Psoas muscle (tissue), 8 donors: ENCODE data around the gene LGALS7B. TPM values are rescaled to one million over a fixed set of nuclear protein-coding genes. Genes with fewer than 3 reads are reported as not detected.

Experiments used
- ATAC-seq, 4 donors: fragments of 200-7000 bp; cut with Tn5 transposase; one replicate each; pipeline ENCODE4 v1.9.1; 2020; ENCODE audit warnings: moderate library complexity in 3 of 4, mild to moderate bottlenecking in 2 of 4
- DNase-seq, 2 donors: peaks; one replicate each; pipeline ENCODE4 v3.0.0-alpha.2; 2020
- H3K27ac ChIP-seq: fragments of 200-600 bp; one replicate; pipeline ENCODE4 v1.8.0; 2022
- H3K27me3 ChIP-seq, 3 donors: fragments of 200-600 bp in 1 of 3; one replicate each; pipeline versions ENCODE4 v1.6.1 to v1.8.0; 2013 to 2022; ENCODE audit warnings: low read length in 2 of 3, mild to moderate bottlenecking in 2 of 3, moderate library complexity in 1 of 3; ENCODE audit not compliant: insufficient read depth in 3 of 3
- H3K36me3 ChIP-seq, 2 donors: fragments of 200-600 bp in 1 of 2; one replicate each; pipeline versions ENCODE4 v1.6.1 to v1.8.0; 2013 to 2022; ENCODE audit warnings: low read depth in 1 of 2, mild to moderate bottlenecking in 1 of 2, moderate library complexity in 1 of 2; ENCODE audit not compliant: insufficient read depth in 1 of 2
- H3K4me1 ChIP-seq: fragments of 200-600 bp; one replicate; pipeline ENCODE4 v1.8.0; 2022
- H3K4me3 ChIP-seq: fragments of 200-600 bp; one replicate; pipeline ENCODE4 v1.8.0; 2022; ENCODE audit warnings: mild to moderate bottlenecking
- H3K9me3 ChIP-seq: fragments of 200-600 bp; one replicate; pipeline ENCODE4 v1.8.0; 2022
- WGBS, 3 donors: extraction: QIAGEN DNeasy Blood & Tissue Kit; methylation state at CpG; one replicate each; pipeline versions ENCODE4 v1.1.6 to v1.1.7; 2013; 5-methylcytosine and 5-hydroxymethylcytosine counted together
- intact Hi-C, 2 donors: fragments of 100-400 bp; cut with DNase I; formaldehyde crosslinking; loops; one replicate each; pipeline versions ENCODE4 v1.11.0 to v1.14.2; 2022
- polyA plus RNA-seq, 3 donors: library from polyadenylated mRNA; stranded (reverse); fragments of 200-250 nt; gene quantifications; one replicate each; pipeline ENCODE4 v1.2.3, GENCODE V29; 2013
- total RNA-seq, 4 donors: library from RNA; stranded (reverse); fragmentation: NEBNext Ultra II Directional in 2 of 4; extraction: Animal tissue kit (Norgen Biotek cat#: 25700) in 2 of 4; gene quantifications; one replicate each; pipeline versions ENCODE4 v1.2.1 to v1.2.4, GENCODE V29; 2021 to 2023
- TF ChIP-seq, protein P1 (sequence below): fragments of 200-600 bp; IDR thresholded peaks from one replicate; pipeline ENCODE4 v1.8.0; 2022; ENCODE audit warnings: antibody characterized with exemption
- donor health status: healthy with polysubstance abuse.
- donor health status: DM: no; HTN: no; CAD: no; lungs with moderate emphysema.
- donor health status: Bipolar disorder and iron deficiency.
- donor health status: healthy.
- donor health status: DM: yes; HTN: yes; CAD: no.
- donor health status: DM: no; HTN: no; CAD: no.
- donor health status: DM: no; HTN: no; CAD: no.
- donor health status: DM: yes; HTN: yes; CAD: no.

Gene LGALS7B
- total and polyA plus RNA-seq, 7 donors, result 0.91 TPM; not detected in 6

DNA sequence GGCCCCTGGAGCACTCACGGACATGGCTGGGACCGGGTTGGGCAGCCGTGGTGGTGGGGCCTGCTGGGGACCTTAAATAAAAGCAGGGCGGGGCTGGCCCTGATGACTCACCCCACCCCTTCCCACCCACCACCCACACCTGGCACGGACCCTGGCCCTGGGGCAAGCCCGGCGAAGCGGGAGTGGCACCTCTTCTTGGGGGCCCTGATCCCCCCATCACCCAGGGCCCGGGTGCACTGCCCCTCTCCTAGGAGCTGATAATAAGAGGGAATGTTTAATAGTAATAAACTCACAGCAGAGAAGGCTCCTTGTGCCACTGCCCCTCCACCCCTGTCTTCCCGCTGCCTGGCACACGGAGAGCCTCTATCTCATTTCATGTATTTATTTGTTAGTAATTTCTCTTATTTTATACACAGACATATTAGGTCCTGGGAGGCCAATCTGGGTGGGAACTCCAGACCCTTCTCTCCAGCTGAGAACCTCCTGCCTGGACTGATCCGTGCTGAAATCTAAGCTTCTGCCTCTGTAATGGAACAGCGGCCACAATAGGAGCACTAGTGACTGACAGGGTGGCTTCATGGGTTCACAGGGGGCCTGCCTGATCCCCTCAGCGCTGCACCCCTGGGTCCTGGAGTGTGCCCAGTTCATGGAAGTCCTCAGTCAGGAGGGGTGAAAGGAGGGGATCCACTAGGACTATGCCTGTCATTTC, 15.4 kb upstream of the LGALS7B start, which contains the start of gene LGALS7:
Gene LGALS7 (minus strand): TSS at position 49 of the 709 bp plus-strand sequence. CDS start 25 bp downstream, at position 24.
- intact Hi-C loops, result loop anchor here in 1 of 2 donors (2.0 kb wide), 1 partner anchor 21 kb away; no protein-coding TSS in a partner anchor
- Histone ChIP-seq H3K4me3 (no peak within 1 kb of the TSS), H3K36me3 (no peaks in the 10 kb centered on the region), H3K27ac (no peak within 1 kb of the TSS), H3K27me3 (peaks cover 0 to 7% (median 0%) of the 10 kb centered on the region in 3 donors), H3K9me3 (no peaks in the 10 kb centered on the region), H3K4me1 (no peaks in the 10 kb centered on the region)
- 77 to 91% (median 78%) methylated on average over 9 to 10 of the region's 14 CpGs for WGBS, 3 donors
- TF ChIP-seq, protein P1, sequence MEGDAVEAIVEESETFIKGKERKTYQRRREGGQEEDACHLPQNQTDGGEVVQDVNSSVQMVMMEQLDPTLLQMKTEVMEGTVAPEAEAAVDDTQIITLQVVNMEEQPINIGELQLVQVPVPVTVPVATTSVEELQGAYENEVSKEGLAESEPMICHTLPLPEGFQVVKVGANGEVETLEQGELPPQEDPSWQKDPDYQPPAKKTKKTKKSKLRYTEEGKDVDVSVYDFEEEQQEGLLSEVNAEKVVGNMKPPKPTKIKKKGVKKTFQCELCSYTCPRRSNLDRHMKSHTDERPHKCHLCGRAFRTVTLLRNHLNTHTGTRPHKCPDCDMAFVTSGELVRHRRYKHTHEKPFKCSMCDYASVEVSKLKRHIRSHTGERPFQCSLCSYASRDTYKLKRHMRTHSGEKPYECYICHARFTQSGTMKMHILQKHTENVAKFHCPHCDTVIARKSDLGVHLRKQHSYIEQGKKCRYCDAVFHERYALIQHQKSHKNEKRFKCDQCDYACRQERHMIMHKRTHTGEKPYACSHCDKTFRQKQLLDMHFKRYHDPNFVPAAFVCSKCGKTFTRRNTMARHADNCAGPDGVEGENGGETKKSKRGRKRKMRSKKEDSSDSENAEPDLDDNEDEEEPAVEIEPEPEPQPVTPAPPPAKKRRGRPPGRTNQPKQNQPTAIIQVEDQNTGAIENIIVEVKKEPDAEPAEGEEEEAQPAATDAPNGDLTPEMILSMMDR, result no peak
- DNase-seq (peak in 1 of 2 donors; percentile 23), ATAC-seq (no peak)

DNA sequence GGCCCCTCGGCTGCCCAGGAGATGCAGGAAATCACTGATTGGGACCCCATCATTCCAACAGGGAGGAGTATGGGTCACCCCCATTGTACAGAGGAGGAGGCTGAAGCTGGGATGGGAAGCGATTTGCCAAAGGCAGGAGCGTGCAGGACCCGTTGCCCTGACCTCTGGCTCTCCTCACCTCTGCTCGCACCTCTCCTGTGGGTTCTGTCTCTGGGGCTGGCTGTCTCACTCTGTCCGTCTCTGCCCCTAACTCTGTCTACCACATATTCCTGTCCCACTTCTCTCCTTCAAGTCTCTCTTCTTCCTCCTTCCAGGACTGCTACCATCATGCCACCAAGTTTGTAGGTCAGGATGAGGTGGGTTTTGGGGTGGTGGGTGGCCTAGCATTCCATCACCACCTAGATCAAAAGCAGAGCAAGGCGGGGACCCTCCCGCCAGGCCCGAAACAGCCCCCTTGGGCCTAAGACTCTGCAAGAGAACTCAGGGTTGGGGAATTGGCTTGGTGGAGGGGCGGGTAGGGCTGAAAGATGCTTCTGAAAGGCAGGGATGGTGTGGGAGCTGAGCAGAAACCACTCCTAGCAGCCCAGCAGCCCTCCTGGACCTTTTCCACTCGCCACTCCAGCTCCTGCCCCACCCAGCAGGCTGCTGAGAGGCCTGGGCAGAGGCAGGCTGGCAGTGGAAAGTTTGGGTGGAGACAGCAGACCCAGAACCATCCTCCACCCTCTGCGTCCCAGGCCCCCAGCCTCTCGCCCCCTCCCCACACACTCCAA, 14.6 kb upstream of the LGALS7B start:
- intact Hi-C loops, result loop anchor here in 1 of 2 donors (2.0 kb wide), 1 partner anchor 20 kb away; no protein-coding TSS in a partner anchor
- Histone ChIP-seq H3K27ac (no peak overlapping the region), H3K4me3 (no peak overlapping the region), H3K27me3 (peaks cover 0 to 6% (median 0%) of the 10 kb centered on the region in 3 donors), H3K9me3 (no peaks in the 10 kb centered on the region), H3K4me1 (no peaks in the 10 kb centered on the region), H3K36me3 (no peaks in the 10 kb centered on the region)
- DNase-seq (peak in 1 of 2 donors; percentile 26), ATAC-seq (no peak)
- TF ChIP-seq, protein P1, result no peak
- 80 to 91% (median 83%) methylated on average over 12 to 13 of the region's 13 CpGs for WGBS, 3 donors

DNA sequence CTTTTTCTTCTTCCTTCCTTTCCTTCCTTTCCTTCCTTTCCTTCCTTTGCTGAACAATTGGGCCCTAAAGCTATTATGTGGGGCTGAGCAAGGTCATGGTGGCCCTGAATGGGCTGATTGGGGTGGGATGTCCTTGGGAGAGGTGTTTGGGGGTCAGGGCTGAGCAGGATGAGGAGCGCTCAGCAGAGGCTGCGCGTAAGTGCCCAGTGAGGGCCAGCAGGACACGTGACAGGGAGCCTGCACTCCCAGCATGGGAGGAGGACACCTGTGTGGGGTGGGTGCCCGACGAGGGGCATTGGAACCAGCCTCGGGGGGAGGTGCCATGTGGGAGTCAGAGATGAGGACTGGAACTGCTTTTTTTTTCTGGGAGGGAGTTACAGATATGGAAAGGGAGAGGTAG, 10.3 kb upstream of the LGALS7B start:
- H3K36me3 ChIP-seq, result no peaks in the 10 kb centered on the region
- no peaks in the 10 kb centered on the region for H3K9me3 ChIP-seq
- TF ChIP-seq, protein P1, result no peak
- H3K27me3 ChIP-seq, result no peaks in the 10 kb centered on the region
- H3K27ac ChIP-seq, result no peak overlapping the region
- no peaks in the 10 kb centered on the region for H3K4me1 ChIP-seq
- intact Hi-C loops, result no loop called here
- H3K4me3 ChIP-seq, result no peak overlapping the region
- peak in 1 of 2 donors; percentile 26 for DNase-seq
- WGBS, 3 donors, result 47 to 62% (median 57%) methylated on average over 7 of the region's 7 CpGs
- ATAC-seq, result no peak

DNA sequence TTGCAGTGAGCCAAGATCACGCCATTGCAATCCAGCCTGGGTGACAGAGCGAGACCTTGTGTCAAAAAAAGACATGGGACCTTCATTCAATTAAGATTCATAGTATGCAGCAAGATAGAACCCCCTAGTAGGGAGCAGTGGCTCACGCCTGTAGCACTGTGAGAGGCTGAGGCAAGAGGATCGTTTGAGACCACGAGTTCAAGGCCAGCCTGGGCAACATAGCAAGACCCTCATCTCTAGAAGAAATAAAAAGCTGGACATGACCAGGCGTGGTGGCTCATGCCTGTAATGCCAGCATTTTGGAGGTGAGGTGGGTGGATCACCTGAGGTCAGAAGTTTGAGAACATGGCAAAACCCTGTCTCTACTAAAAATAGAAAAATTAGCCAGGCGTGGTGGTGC, 8.6 kb upstream of the LGALS7B start:
- Histone ChIP-seq H3K9me3 (no peaks in the 10 kb centered on the region), H3K4me3 (no peak overlapping the region), H3K36me3 (no peaks in the 10 kb centered on the region), H3K4me1 (no peaks in the 10 kb centered on the region), H3K27ac (no peak overlapping the region), H3K27me3 (no peaks in the 10 kb centered on the region)
- intact Hi-C loops, result loop anchor here in 1 of 2 donors (5.0 kb wide), 1 partner anchor 37 kb away; no protein-coding TSS in a partner anchor
- TF ChIP-seq, protein P1, result no peak
- DNase-seq, result peak in 1 of 2 donors; percentile 4
- no peak for ATAC-seq
- 86 to 94% (median 89%) methylated on average over 7 of the region's 7 CpGs for WGBS, 3 donors
